ENCODE data around the gene FAT1. TPM values are rescaled to one million over a fixed set of nuclear protein-coding genes. Genes with fewer than 3 reads are reported as not detected.

The FAT1 gene
- total RNA-seq, 2 donors from 2014 or later: 70.3 to 89.5 TPM

DNA sequence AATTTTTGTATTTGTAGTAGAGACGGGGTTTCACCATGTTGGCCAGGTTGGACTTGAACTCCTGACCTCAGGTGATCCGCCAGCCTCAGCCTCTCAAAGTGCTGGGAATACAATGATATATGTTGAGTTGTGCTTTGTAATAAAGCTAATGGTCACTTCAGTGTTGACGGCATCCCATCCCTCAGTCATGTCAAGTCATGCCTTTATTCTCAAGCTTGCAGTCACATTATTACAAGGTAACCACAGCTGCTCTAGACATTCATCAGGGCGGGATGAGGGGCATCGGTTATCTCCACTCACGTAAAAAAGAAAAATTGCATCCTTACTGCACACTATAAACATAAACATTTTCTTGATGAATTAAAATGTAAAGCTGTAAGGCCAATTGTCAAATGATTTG lies 12.8 kb upstream of the FAT1 start:
- no peak for DNase-seq (ENCODE audit: low spot score)
- Histone ChIP-seq H3K36me3 (no peaks in the 10 kb centered on the region), H3K4me3 (no peak overlapping the region), H3K27ac (no peak overlapping the region), H3K4me1 (no peaks in the 10 kb centered on the region), H3K9me3 (no peaks in the 10 kb centered on the region), H3K27me3 (no peaks in the 10 kb centered on the region)
- TF ChIP-seq, protein P1, sequence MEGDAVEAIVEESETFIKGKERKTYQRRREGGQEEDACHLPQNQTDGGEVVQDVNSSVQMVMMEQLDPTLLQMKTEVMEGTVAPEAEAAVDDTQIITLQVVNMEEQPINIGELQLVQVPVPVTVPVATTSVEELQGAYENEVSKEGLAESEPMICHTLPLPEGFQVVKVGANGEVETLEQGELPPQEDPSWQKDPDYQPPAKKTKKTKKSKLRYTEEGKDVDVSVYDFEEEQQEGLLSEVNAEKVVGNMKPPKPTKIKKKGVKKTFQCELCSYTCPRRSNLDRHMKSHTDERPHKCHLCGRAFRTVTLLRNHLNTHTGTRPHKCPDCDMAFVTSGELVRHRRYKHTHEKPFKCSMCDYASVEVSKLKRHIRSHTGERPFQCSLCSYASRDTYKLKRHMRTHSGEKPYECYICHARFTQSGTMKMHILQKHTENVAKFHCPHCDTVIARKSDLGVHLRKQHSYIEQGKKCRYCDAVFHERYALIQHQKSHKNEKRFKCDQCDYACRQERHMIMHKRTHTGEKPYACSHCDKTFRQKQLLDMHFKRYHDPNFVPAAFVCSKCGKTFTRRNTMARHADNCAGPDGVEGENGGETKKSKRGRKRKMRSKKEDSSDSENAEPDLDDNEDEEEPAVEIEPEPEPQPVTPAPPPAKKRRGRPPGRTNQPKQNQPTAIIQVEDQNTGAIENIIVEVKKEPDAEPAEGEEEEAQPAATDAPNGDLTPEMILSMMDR (IDR thresholded peaks at IDR 0.05): no peak

DNA sequence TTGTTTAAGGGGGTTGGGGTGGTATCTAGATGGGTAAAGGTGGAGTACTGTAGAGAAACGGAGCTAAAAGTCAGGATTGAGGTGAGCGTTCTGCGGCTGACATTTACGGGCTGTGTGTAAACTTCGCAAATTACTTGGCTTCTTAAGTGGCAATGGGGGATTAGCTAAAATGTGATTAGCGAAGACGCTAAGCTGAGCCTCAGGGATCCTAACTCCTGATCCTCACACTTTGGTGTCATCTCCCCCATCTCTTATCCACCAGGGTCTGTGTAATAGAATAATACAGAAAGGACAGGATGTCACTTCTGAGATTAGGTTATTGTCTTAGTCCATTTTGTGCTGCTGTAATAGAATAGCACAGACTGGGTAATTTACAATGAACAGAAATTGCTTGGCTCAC lies 10.6 kb upstream of the FAT1 start:
- H3K27ac ChIP-seq: no peak overlapping the region
- H3K4me1 ChIP-seq: no peaks in the 10 kb centered on the region
- TF ChIP-seq, protein P1 (IDR thresholded peaks at IDR 0.05): no peak
- H3K4me3 ChIP-seq: no peak overlapping the region
- H3K9me3 ChIP-seq: no peaks in the 10 kb centered on the region
- H3K36me3 ChIP-seq: no peaks in the 10 kb centered on the region
- DNase-seq (ENCODE audit: low spot score): no peak
- H3K27me3 ChIP-seq: no peaks in the 10 kb centered on the region

DNA sequence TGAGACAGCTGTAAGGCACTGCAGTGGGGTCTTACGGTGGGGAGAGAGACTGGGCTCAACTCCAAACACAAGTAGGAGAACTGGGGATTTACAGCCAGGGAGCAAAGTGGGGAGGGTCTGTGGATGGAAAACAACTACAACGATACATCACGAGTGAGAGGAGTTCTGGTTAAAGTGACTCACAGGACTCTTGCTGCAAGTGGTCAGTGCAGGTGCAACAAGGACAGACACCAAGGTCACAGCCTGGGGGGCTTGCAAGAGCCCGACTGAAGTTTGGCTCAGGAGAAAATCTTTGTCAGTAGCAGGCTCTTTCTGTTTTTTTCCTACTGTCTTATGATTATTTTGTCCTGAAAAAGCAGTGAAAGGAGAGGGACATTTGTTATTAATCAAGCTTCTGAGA lies 10.1 kb upstream of the FAT1 start:
- no peak for DNase-seq (ENCODE audit: low spot score)
- Histone ChIP-seq H3K27ac (no peak overlapping the region), H3K4me3 (no peak overlapping the region), H3K4me1 (no peaks in the 10 kb centered on the region), H3K9me3 (no peaks in the 10 kb centered on the region), H3K27me3 (no peaks in the 10 kb centered on the region), H3K36me3 (no peaks in the 10 kb centered on the region)
- TF ChIP-seq, protein P1 (IDR thresholded peaks at IDR 0.05): no peak

DNA sequence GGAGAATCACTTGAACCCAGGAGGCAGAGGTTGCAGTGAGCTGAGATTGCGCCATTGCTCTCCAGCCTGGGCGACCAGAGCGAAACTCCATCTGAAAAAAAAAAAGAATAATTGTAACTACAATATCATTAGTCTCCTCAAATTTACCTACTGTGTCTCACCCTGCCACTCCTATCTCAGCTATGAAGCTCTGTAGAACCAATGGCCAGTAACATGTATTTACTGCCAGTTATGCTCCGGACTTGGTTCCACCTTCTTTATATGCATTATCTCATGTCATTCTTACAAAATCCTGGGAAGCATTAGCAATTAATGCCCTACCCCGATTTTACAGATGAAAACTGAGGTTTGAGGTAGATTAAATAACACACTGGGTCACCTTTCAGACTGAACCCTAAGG lies 7.0 kb upstream of the FAT1 start:
- peaks cover 0 to 10% of the 10 kb centered on the region in 2 donors for H3K4me1 ChIP-seq
- no peak for DNase-seq (ENCODE audit: low spot score)

DNA sequence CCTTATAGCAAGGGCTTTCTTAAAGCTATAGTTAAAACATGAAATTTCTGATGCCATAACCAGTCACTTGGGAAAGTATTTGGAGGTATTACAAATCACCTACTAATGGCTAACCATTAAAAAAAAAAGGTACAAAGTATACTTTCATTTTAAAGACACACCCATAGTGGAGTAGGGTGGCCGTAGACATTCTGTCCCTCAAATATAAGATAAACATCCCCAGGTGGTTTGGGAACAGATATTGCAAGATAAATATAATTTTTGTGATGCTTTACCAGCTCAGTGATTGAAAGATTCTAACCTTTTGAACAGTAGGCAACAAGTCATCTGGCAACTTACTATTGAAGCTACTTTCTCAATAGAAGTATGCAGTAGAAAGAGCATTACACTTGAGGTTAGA lies 6.2 kb upstream of the FAT1 start:
- H3K4me3 ChIP-seq: no peak overlapping the region
- no peaks in the 10 kb centered on the region for H3K9me3 ChIP-seq

More for the DNA sequence above, 7.0 kb upstream of the FAT1 start:
- Histone ChIP-seq H3K4me3 (no peak overlapping the region), H3K9me3 (no peaks in the 10 kb centered on the region), H3K27me3 (no peaks in the 10 kb centered on the region), H3K27ac (no peak overlapping the region), H3K36me3 (no peaks in the 10 kb centered on the region)
- TF ChIP-seq, protein P1 (IDR thresholded peaks at IDR 0.05): no peak

More for the DNA sequence above, 6.2 kb upstream of the FAT1 start:
- Histone ChIP-seq H3K36me3 (no peaks in the 10 kb centered on the region), H3K27ac (no peak overlapping the region), H3K4me1 (peaks cover 0 to 10% of the 10 kb centered on the region in 2 donors), H3K27me3 (no peaks in the 10 kb centered on the region)
- DNase-seq (ENCODE audit: low spot score): no peak
- TF ChIP-seq, protein P1 (IDR thresholded peaks at IDR 0.05): no peak
